ENCODE data around the gene SMAP1.

SMAP1 gene

GRCh38 chr6:70667711-70668498 lies at the start of gene SMAP1:
TSS of gene SMAP1 (plus strand) at chr6:70667883. CDS start at chr6:70668024, 141 bp downstream.
- TF ChIP-seq ZFX (IDR thresholded peaks at IDR 0.05) = peak; percentile 51; the same call in 1 of the 2 replicates
- no peak for TF ChIP-seq CTCF (conservative IDR thresholded peaks at IDR 0.05)
- peak within 1 kb of the TSS; percentile 84 for H3K27ac ChIP-seq

GRCh38 chr6:70620746-70621145 lies 46.9 kb upstream of the SMAP1 start:
- TF ChIP-seq ZFX (IDR thresholded peaks at IDR 0.05) (no peak), CTCF (conservative IDR thresholded peaks at IDR 0.05) (no peak)
- H3K27ac ChIP-seq = no peak overlapping the region

GRCh38 chr6:70622461-70622860 lies 45.2 kb upstream of the SMAP1 start:
- TF ChIP-seq ZFX (IDR thresholded peaks at IDR 0.05) = no peak
- no peak for TF ChIP-seq CTCF (conservative IDR thresholded peaks at IDR 0.05)
- no peak overlapping the region for H3K27ac ChIP-seq

GRCh38 chr6:70625436-70625835 lies 42.2 kb upstream of the SMAP1 start:
- no peak overlapping the region for H3K27ac ChIP-seq
- TF ChIP-seq ZFX (IDR thresholded peaks at IDR 0.05) = no peak
- TF ChIP-seq CTCF (conservative IDR thresholded peaks at IDR 0.05) = no peak

- H3K27ac ChIP-seq = no peak overlapping the region
- TF ChIP-seq ZFX (IDR thresholded peaks at IDR 0.05) (no peak), CTCF (conservative IDR thresholded peaks at IDR 0.05) (no peak)
These were observed 40.0 kb upstream of the SMAP1 start for GRCh38 chr6:70627500-70628254.

- TF ChIP-seq ZFX (IDR thresholded peaks at IDR 0.05) (no peak), CTCF (conservative IDR thresholded peaks at IDR 0.05) (no peak)
- no peak overlapping the region for H3K27ac ChIP-seq
These were observed 37.8 kb upstream of the SMAP1 start for GRCh38 chr6:70629929-70630328.

GRCh38 chr6:70633870-70634269 lies 33.8 kb upstream of the SMAP1 start:
- H3K27ac ChIP-seq = no peak overlapping the region
- TF ChIP-seq CTCF (conservative IDR thresholded peaks at IDR 0.05) = no peak
- TF ChIP-seq ZFX (IDR thresholded peaks at IDR 0.05) = no peak

Data from C4-2B (cell line).